ENCODE results near the gene AP4B1.

DNA sequence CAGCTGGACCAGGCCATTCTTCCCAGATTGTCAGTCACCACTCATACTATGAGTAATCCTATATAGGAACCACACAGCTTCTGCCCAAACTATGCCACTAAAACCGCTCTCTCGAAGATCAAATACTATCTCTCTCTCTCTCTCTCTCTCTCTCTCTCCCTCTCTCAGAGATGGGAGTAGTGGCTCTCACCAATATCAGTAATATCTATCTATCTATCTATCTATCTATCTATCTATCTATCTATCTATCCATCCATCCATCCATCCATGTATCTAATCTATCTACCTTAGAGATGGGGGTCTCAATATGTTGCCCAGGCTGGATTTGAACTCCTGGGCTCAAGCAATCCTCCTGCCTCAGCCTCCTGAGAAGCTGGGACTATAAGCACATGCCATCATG lies 19.9 kb upstream of the AP4B1 start:
- TF ChIP-seq, protein P1, sequence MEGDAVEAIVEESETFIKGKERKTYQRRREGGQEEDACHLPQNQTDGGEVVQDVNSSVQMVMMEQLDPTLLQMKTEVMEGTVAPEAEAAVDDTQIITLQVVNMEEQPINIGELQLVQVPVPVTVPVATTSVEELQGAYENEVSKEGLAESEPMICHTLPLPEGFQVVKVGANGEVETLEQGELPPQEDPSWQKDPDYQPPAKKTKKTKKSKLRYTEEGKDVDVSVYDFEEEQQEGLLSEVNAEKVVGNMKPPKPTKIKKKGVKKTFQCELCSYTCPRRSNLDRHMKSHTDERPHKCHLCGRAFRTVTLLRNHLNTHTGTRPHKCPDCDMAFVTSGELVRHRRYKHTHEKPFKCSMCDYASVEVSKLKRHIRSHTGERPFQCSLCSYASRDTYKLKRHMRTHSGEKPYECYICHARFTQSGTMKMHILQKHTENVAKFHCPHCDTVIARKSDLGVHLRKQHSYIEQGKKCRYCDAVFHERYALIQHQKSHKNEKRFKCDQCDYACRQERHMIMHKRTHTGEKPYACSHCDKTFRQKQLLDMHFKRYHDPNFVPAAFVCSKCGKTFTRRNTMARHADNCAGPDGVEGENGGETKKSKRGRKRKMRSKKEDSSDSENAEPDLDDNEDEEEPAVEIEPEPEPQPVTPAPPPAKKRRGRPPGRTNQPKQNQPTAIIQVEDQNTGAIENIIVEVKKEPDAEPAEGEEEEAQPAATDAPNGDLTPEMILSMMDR (IDR thresholded peaks at IDR 0.05), result no peak
- TF ChIP-seq POLR2A (IDR thresholded peaks at IDR 0.05), result no peak
